Stimulated activated CD4-positive, alpha-beta T cell treated with anti-CD3 and anti-CD28 coated beads, Interleukin-4, amount 100 ng/mL, for 4 hours (primary cell): Measurements from ENCODE around the gene EXOC4.

Source experiments
- DNase-seq, 2 experiments: peaks; one replicate each; pipeline ENCODE4 v3.0.0-alpha.2; 2020

Gene EXOC4

DNA sequence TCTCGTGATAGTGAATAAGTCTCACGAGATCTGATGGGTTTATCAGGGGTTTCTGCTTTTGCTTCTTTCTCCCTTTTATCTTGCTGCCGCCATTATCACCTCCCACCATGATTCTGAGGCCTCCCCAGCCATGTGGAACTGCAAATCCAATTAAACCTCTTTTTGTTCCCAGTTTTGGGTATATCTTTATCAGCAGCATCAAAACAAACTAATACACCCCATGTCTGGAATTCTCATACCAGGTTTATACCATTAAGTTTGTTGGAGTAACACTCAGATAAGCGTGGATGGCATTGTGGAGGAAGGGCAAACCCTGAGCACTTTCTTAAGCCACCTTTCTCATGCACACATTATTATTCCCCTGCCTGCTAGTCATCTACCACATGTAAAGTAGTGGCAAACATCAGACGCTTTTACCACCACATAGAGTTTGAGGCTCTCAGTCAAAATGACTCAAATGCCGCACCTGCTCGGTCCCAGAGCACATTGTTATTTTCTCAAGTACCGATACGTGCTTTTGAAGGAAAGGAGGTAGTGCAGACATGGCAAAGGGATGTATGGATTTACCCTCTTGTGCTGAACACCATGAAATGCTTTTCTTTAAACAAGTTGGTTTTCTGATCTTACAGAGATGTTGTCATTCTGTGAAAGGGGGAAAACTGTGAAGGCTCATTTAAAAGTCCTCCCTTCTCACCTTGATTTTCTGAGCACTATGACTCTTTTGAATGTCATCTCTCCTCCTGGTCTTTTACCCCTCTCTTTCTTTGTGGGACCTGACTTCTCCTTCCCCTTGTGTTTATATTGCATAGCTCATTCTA, 429.7 kb downstream of the EXOC4 start:
- no peak for DNase-seq

GRCh38 chr7:133683182-133683454, 430.2 kb downstream of the EXOC4 start:
- no peak for DNase-seq

DNA sequence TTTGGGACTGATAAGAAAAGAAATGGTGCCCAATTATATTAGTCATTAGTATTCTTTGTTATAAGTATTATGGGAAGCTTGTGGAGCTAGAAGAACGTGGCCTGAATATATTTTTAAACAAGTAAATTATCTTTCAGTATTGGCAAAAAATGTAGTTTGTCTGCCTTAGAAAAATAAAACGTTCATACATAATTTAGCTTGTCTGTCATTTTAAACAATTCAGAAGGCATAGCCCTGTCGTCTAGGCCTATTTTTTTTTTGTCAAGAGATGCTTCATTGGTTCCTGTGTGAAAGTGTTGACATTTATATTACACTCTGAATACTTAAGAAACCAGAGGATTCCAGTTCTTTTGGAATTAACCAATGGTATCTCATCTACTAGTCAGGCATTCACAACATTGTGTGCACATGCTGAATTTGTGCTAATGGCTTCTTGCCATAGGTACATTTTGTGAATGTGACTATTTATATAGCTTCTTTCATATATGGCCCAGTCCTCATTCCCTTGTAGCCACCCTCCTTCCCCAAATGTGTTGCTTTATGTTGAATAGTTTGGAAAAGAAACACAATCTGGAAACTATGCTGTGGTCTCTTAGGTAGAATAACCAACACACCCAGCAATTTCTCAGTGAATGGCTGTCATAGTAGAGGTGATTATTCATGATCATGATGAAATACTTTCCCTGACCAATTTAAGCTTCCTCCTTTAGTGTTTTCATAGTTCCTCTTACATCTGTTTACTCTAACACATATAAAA, 435.8 kb downstream of the EXOC4 start:
- no peak for DNase-seq

DNA sequence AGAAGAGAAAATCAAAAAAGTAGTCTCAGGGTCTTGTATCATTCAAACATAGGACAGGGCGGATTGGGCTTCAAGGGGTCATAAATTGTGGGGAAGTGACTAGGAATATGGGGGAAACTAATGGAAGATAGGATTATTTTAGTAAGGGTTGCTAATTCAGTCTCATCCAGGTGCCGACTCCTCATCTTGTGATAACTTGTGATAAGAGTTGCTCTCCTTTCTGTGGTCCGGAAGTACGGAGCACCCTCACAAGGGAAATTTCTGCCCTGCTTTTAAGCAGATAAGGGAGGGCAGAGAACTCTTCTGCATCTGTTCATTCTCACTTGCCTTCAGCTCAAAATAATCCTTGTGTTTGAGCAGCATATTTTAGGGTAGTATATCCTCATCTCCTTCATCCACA, 437.9 kb downstream of the EXOC4 start:
- no peak for DNase-seq

DNA sequence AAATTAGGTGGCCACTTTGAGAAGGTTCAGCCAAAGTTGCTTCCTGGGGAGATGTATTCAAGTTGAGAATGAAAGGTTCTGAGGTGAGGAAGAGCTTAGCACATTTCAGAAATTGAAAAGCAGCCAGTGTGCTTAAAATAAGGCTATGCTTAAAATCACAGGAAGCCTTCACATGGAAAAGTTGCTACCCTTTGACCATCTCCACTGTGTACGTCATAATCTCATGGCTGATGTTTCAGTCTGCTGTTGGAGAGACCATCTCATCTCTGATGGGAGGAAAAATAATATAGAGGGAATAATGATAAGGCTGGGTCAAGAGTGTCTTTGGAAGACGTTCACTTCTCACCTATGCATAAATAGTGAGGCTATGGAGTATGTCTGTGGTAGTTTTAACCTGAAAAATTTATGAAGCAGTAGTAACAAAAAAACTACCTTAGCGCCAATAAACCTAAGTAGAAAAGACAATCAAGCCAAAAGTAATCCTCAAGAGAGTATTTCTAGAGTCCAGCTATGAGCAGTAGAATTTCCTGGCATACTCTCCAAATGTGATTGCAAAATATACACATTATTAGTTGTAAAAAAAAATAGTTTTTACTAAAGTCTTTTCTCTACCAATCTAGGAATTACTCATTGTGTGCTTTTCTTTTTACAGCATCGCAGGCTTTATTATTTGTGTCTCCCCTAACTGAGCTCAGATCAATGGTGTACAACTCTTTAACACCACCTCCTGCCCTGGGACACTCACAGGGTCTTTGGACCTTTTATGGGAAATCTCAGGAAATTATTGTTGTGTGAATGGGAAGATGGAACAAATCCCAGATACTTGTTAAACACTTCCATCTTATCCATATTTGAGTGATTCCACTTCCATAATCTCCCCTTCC, 439.1 kb downstream of the EXOC4 start:
- no peak for DNase-seq

- DNase-seq = no peak
Observed at GRCh38 chr7:133693281-133693680, 440.4 kb downstream of the EXOC4 start.

DNA sequence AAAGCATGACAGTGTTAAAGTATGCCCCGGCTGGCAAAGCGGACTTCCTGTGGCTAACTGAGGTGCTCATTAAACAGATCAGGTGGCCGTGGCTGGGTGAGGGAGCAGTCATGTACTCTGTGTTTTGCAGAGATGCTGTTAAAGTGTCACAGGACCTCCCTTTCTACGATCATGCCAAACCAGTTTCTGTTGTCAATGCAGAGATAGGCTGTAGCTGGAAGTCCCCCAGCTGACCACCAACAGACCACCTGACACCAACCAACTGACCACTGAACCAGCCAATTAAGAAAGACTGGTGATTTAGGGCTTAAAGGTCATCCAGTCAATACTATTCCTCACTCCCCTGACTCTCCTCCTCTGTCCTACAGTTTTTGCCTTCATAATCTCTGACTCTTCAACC, 443.2 kb downstream of the EXOC4 start:
- no peak for DNase-seq

GRCh38 chr7:133697585-133697984, 444.7 kb downstream of the EXOC4 start:
- no peak for DNase-seq

- DNase-seq = no peak
Observed at GRCh38 chr7:133698127-133698526, 445.2 kb downstream of the EXOC4 start.

- no peak for DNase-seq
Observed at GRCh38 chr7:133699386-133699785, 446.5 kb downstream of the EXOC4 start.

DNA sequence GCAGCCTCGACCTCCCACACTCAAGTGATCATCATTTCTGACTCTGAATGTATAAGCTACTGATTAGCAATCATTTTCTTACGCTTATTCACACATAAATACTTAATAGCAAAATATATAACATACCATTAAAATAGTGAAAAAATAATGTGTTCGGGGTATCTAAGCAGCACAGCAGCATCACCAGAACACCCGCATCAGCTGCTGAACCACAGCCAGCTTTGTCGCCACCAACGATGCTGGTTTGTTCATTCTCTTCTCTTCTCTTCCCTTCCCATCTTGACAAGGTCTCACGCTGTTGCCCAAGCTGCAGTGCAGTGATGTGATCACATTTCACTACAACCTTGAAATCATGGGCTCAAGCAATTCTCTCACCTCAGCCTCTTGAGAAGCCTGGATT, 449.2 kb downstream of the EXOC4 start:
- no peak for DNase-seq

DNA sequence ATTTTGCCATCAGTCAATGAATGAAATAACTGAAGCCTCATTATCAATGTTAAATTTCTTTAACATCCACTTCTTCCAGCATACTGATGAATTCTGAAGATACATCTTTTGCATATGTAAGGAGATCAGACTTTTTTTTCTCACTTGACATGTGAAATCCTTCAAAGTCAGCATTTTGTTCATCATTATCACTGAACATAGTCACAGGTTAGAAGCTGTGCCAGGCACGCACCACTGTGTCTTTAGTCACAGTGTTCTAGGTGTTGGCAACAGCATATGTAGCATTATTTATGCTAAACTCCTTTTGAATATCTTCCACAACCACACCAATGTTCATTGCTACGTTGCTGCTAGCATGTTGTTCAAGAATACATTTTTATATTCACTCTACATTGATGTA, 450.1 kb downstream of the EXOC4 start:
- no peak for DNase-seq

DNA sequence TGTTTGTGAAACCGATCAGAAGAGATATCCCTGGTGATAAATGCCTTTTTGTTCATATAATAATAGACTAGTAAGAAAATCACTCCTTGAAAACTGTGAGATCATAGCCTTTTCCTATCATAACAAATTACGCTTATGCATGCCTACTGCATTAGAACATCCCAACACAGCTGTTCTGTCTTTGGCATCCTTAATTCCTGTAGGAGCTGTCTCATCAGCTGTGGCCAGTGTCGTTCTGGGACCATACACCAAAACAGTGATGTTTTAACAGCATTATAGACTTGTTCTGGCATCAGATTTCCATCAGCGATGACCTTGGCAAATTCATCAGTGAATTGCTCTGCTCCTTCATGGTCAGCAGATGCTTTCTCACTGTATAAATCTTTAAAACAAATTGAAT, 450.7 kb downstream of the EXOC4 start:
- DNase-seq = no peak

DNA sequence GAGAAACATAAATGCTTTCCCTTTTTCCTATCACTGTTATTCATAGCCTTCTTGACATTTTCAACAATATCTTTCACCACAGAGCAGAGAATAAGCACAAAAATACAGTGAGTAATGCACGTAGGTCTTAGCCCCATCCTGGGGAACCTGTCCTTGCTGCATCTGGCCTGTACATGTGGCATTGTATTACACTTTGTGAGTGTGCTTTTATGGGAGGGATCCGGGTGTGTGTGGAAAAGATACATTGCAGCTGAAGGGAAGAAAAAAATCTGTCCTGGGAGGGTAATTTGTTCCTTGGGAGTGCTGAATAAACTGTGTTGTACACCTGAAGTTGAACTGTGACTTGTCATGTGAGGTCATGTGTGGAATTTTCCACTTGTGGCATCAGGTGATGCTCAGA, 451.6 kb downstream of the EXOC4 start:
- DNase-seq = no peak

GRCh38 chr7:133705596-133705995, 452.7 kb downstream of the EXOC4 start:
- DNase-seq = no peak

GRCh38 chr7:133706016-133706415, 453.1 kb downstream of the EXOC4 start:
- no peak for DNase-seq

- DNase-seq = no peak
Observed at GRCh38 chr7:133709036-133709880, 456.4 kb downstream of the EXOC4 start.

GRCh38 chr7:133712544-133712943, 459.7 kb downstream of the EXOC4 start:
- no peak for DNase-seq

- DNase-seq = no peak
Observed at GRCh38 chr7:133714654-133715053, 461.8 kb downstream of the EXOC4 start.

- no peak for DNase-seq
Observed at GRCh38 chr7:133718131-133718530, 465.3 kb downstream of the EXOC4 start.

DNA sequence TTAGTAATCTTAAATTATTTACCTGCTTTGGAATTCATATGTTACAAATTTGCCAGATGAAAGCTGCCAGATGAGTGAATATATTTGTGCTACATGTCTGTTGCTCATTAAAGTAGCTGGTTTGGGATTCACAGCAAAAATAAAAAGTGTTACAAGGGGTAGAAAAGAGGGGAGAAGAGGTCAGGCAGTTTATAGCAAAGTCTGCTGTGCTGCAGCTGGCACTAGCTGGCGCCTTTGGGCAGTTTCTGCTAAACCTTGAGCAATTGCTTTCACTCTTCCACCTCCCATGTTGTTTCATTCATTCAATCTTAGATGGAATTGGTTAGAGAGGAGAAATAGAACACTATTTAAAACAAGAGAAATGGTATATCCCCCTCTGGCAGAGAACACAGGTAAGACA, 470.2 kb downstream of the EXOC4 start:
- no peak for DNase-seq

- DNase-seq = no peak
Observed at GRCh38 chr7:133724148-133724547, 471.3 kb downstream of the EXOC4 start.

DNA sequence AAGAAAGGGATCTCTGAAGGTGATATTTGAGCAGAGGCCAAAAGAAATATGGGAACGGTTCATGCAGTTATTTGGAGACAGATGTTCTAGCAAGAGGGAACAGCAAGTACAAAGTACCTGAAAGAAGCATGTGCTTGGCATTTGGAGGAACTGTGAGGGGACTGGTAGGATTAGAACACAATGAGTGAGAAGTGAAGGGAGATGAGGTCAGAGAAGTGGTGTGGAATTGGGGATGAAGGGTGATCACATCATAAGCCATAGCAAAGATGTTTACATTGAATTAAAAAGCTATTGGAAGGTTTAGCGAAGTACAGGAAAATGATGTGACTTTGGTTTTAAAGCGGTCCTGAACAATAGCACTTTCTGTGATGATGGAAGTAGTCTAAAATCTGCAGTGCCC, 471.8 kb downstream of the EXOC4 start:
- no peak for DNase-seq
